ENCODE results near the gene WWP2.

Gene WWP2

GRCh38 chr16:69860233-69861231 is 98.4 kb downstream of the WWP2 start:
- no peak for DNase-seq

GRCh38 chr16:69861292-69862030 is 99.3 kb downstream of the WWP2 start:
- DNase-seq: no peak

- no peak for DNase-seq
Observed at GRCh38 chr16:69863401-69864281, 101.5 kb downstream of the WWP2 start.

- DNase-seq: no peak
Observed at GRCh38 chr16:69865701-69866100, 103.6 kb downstream of the WWP2 start.

GRCh38 chr16:69867784-69868560 is 105.8 kb downstream of the WWP2 start:
- no peak for DNase-seq

GRCh38 chr16:69870761-69871160 is 108.6 kb downstream of the WWP2 start:
- no peak for DNase-seq

GRCh38 chr16:69871708-69872107 is 109.6 kb downstream of the WWP2 start:
- no peak for DNase-seq

- no peak for DNase-seq
Observed at GRCh38 chr16:69872888-69873287, 110.8 kb downstream of the WWP2 start.

GRCh38 chr16:69873783-69874182 is 111.7 kb downstream of the WWP2 start:
- no peak for DNase-seq

GRCh38 chr16:69874271-69874670 is 112.1 kb downstream of the WWP2 start:
- DNase-seq: no peak

- no peak for DNase-seq
Observed at GRCh38 chr16:69880640-69881133, 118.6 kb downstream of the WWP2 start.

- no peak for DNase-seq
Observed at GRCh38 chr16:69881141-69881540, 119.0 kb downstream of the WWP2 start.

- no peak for DNase-seq
Observed at GRCh38 chr16:69883744-69884143, 121.6 kb downstream of the WWP2 start.

- no peak for DNase-seq
Observed at GRCh38 chr16:69885722-69886121, 123.6 kb downstream of the WWP2 start.

- DNase-seq: no peak
Observed at GRCh38 chr16:69886726-69887125, 124.6 kb downstream of the WWP2 start.

GRCh38 chr16:69888005-69888590 is 126.0 kb downstream of the WWP2 start:
- DNase-seq: no peak

- no peak for DNase-seq
Observed at GRCh38 chr16:69889295-69889964, 127.3 kb downstream of the WWP2 start.

- DNase-seq: no peak
Observed at GRCh38 chr16:69890114-69890891, 128.2 kb downstream of the WWP2 start.

GRCh38 chr16:69890892-69891282 is 128.8 kb downstream of the WWP2 start:
- DNase-seq: no peak

- no peak for DNase-seq
Observed at GRCh38 chr16:69892378-69892777, 130.2 kb downstream of the WWP2 start.
